Brain microvascular endothelial cell (primary cell): ENCODE results near the gene RAB8A.
A peak's percentile ranks its signal among the peaks of the same experiment; 100 is the strongest.

Experiments
- DNase-seq: peaks from one replicate; pipeline ENCODE4 v3.0.0-alpha.2; 2020
- H3K27ac ChIP-seq: fragments of 250-450 bp; sonication (Bioruptor Pico); 2 replicates; pipeline ENCODE4 v1.5.1; 2020; ENCODE audit warnings: mild to moderate bottlenecking, moderate library complexity
- H3K27me3 ChIP-seq: fragments of 250-450 bp; sonication (Bioruptor Pico); replicated peaks from 2 replicates; pipeline ENCODE4 v1.5.1; 2020; ENCODE audit warnings: mild to moderate bottlenecking
- H3K36me3 ChIP-seq: fragments of 250-450 bp; sonication (Bioruptor Pico); replicated peaks from 2 replicates; pipeline ENCODE4 v1.5.1; 2020; ENCODE audit warnings: mild to moderate bottlenecking
- H3K4me3 ChIP-seq: 2 replicates; pipeline ENCODE4 v1.5.1; 2011; ENCODE audit warnings: low read depth, mild to moderate bottlenecking, control low read depth, low read length, moderate library complexity
- CTCF ChIP-seq: IDR thresholded peaks from 2 replicates; pipeline ENCODE4 v1.5.1; 2011; ENCODE audit warnings: low read depth, mild to moderate bottlenecking, moderate library complexity, low read length, control low read depth, inconsistent platforms; ENCODE audit errors: missing control alignments
- in situ Hi-C: cut with HindIII; loops from 2 replicates; pipeline ENCODE4 v1.10.0; 2017; ENCODE audit warnings: low sequenced_read_pairs, low pct_ligation_motif_present

Gene RAB8A

GRCh38 chr19:16073481-16073880, 38.2 kb upstream of the RAB8A start:
- DNase-seq: no peak
- no peak overlapping the region for H3K4me3 ChIP-seq
- in situ Hi-C loops: no loop called here
- no peak overlapping the region for H3K27ac ChIP-seq
- TF ChIP-seq CTCF: no peak
- H3K27me3 ChIP-seq: no peaks in the 10 kb centered on the region
- peaks cover 21% of the 10 kb centered on the region for H3K36me3 ChIP-seq

DNA sequence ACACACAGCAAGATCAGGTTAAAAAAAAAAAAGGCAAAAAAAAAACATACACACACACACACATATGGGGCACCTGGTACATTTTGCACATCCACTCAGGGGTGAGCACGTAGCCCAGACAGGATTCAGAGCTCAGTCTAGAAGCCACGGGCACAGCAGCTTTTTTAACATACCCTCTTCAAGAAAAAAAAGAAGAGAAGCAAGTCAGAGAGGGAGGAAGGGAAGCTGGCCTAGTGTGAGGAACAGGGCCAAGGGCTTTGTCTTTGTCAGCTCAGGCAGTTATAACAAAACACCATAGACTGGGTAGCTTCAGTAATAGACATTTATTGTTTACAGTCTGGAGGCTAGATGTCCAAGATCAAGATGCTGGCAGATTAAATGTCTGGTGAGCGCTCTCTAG, 37.7 kb upstream of the RAB8A start:
- H3K4me3 ChIP-seq: no peak overlapping the region
- no peaks in the 10 kb centered on the region for H3K27me3 ChIP-seq
- no peak for TF ChIP-seq CTCF
- in situ Hi-C loops: no loop called here
- H3K27ac ChIP-seq: no peak overlapping the region
- H3K36me3 ChIP-seq: peaks cover 22% of the 10 kb centered on the region
- no peak for DNase-seq

DNA sequence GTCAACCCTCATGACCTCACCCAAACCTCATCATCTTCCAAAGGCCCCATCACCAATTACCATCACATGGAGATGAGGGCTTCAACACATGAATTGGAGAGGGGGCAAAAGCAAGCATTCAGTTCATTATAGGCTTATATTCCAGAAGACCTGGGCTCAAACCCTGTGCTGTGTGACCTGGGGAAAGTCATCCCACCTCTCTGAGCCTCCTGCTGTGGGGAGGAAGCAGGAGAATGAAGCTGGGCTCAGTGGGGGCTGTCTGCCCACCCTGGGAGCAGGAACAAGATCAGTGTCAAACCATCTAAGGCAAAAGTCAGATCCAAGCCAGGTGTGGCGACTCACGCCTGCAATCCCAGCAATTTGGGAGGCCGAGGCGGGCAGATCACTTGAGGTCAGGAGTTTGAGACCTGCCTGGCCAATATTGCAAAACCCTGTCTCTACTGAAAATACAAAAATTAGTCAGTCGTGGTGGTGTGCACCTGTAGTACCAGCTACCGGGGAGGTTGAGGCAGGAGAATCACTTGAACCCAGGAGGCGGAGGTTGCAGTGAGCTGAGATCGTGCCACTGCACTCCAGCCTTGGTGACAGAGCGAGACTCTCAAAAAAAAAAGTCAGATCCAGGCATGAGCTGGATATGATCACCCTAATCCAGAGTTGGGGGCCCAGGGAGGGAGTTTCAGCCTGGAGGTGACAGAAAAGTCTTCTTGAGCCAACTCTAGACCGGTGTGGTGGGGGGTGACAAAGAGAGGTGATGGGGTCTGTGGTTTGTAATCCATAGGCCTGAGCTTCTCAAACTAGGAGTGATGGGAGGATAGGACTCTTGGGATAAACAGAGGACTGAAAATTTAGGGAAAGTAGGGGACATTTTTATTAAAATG, 37.0 kb upstream of the RAB8A start:
- Histone ChIP-seq H3K4me3 (no peak overlapping the region), H3K36me3 (peaks cover 22% of the 10 kb centered on the region), H3K27ac (no peak overlapping the region), H3K27me3 (no peaks in the 10 kb centered on the region)
- DNase-seq: no peak
- in situ Hi-C loops: no loop called here
- TF ChIP-seq CTCF: no peak

- Histone ChIP-seq H3K27ac (peak overlapping the region; percentile 97), H3K36me3 (peaks cover 30% of the 10 kb centered on the region), H3K4me3 (peak overlapping the region; percentile 64), H3K27me3 (no peaks in the 10 kb centered on the region)
- TF ChIP-seq CTCF: no peak
- no peak for DNase-seq
- in situ Hi-C loops: no loop called here
These were observed 36.1 kb upstream of the RAB8A start for GRCh38 chr19:16075430-16076153.

GRCh38 chr19:16076154-16076957, 35.3 kb upstream of the RAB8A start, which contains the start of gene TPM4:
TSS of gene TPM4 (plus strand) at chr19:16076495. CDS start at chr19:16076566, 71 bp downstream.
- H3K4me3 ChIP-seq: peak within 1 kb of the TSS; percentile 92
- H3K27me3 ChIP-seq: no peaks in the 10 kb centered on the region
- H3K36me3 ChIP-seq: peaks cover 38% of the 10 kb centered on the region
- H3K27ac ChIP-seq: peak within 1 kb of the TSS; percentile 97
- no peak for TF ChIP-seq CTCF
- peak; percentile 94 for DNase-seq
- in situ Hi-C loops: no loop called here
